Lung (tissue), 12 donors: ENCODE data around the gene USH1G. TPM values are rescaled to one million over a fixed set of nuclear protein-coding genes. Genes with fewer than 3 reads are reported as not detected.

Experiments
- ATAC-seq: fragments of 200-7000 bp; cut with Tn5 transposase; one replicate; pipeline ENCODE4 v1.9.1; 2020; ENCODE audit warnings: moderate number of reproducible peaks; ENCODE audit not compliant: insufficient read depth, low FRiP score
- DNase-seq, 3 donors: peaks; one replicate each; pipeline ENCODE4 v3.0.0-alpha.2; 2013 to 2017
- H3K27ac ChIP-seq, 2 donors: one replicate each; pipeline ENCODE4 v1.5.1; 2013; ENCODE audit warnings: mild to moderate bottlenecking in 2 of 2, moderate library complexity in 2 of 2, control low read depth in 1 of 2, inconsistent platforms in 1 of 2, low read depth in 1 of 2, low read length in 1 of 2
- H3K27me3 ChIP-seq, 3 donors: one replicate each; pipeline ENCODE4 v1.5.1; 2013; ENCODE audit warnings: low read length in 2 of 3; ENCODE audit not compliant: control insufficient read depth in 3 of 3, insufficient read depth in 3 of 3
- H3K36me3 ChIP-seq, 4 donors: one replicate each; pipeline ENCODE4 v1.5.1; 2013; ENCODE audit warnings: low read length in 4 of 4, mild to moderate bottlenecking in 1 of 4, moderate library complexity in 1 of 4; ENCODE audit not compliant: control insufficient read depth in 4 of 4, insufficient read depth in 4 of 4
- H3K4me1 ChIP-seq, 5 donors: one replicate each; pipeline ENCODE4 v1.5.1; 2013; ENCODE audit warnings: low read length in 5 of 5, mild to moderate bottlenecking in 2 of 5, moderate library complexity in 1 of 5; ENCODE audit not compliant: control insufficient read depth in 5 of 5, insufficient read depth in 5 of 5
- H3K4me3 ChIP-seq: one replicate; pipeline ENCODE4 v1.5.1; 2013; ENCODE audit warnings: mild to moderate bottlenecking, control low read depth, moderate library complexity
- H3K9ac ChIP-seq, 2 donors: one replicate each; pipeline ENCODE4 v1.5.1; 2013; ENCODE audit warnings: low read length in 2 of 2, control low read depth in 1 of 2; ENCODE audit not compliant: insufficient read depth in 1 of 2
- H3K9me3 ChIP-seq, 4 donors: one replicate each; pipeline ENCODE4 v1.5.1; 2013; ENCODE audit warnings: low read length in 3 of 4, mild to moderate bottlenecking in 1 of 4, moderate library complexity in 1 of 4; ENCODE audit not compliant: control insufficient read depth in 4 of 4, insufficient read depth in 3 of 4
- CTCF ChIP-seq: IDR thresholded peaks from 2 replicates; pipeline ENCODE4 v1.5.1; 2012; ENCODE audit warnings: mild to moderate bottlenecking; ENCODE audit errors: control extremely low read depth, extremely low read depth
- WGBS, 2 donors: extraction: QIAGEN DNeasy Blood & Tissue Kit; methylation state at CpG; one replicate each; pipeline ENCODE4 v1.1.7; 2013; 5-methylcytosine and 5-hydroxymethylcytosine counted together
- polyA plus RNA-seq, 2 donors: library from polyadenylated mRNA; stranded (reverse); fragments of 200-250 nt; gene quantifications; one replicate each; pipeline ENCODE4 v1.2.1, GENCODE V29; 2013
- total RNA-seq, 2 donors: library from RNA; depleted of rRNA in 1 of 2; stranded (reverse); fragments of >200 nt in 1 of 2; gene quantifications; one replicate each; pipeline ENCODE4 v1.2.1, GENCODE V29; 2014 to 2021
- donor health status: control.
- donor health status: control.
- donor health status: Bipolar disorder and iron deficiency.
- donor health status: healthy.
- donor health status: DM: yes; HTN: yes; CAD: no.

Gene USH1G
- total and polyA plus RNA-seq, 4 donors = 0.01 TPM; not detected in 3

DNA sequence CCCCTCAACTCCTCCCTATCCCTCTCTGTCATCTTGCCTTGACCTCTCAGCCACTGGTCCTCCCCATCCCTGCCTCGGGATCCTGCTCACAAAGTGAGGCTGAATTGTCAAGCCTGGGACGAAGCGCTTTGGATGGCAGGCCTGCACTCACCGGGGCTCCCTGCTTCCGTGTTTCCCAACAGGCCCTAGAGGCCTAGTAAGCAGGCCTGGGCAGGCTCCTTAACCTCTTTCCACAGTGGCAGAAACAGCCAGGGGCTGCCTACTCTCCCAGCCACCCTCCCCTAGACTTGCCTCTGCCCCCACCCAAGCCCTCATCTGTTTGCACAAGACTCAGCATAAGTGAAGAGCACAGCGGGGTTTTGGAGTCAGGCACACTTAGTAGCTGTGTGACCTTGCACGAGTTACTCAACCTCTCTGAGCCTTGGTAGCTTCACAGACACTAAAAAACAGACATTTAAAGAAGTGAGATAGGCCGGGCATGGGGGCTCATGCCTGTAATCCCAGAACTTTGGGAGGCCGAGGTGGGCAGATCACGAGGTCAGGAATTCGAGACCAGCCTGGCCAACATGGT is 24.6 kb downstream of the USH1G start:
- DNase-seq = no peak
- Histone ChIP-seq H3K36me3 (no peaks in the 10 kb centered on the region), H3K9me3 (peaks cover 0 to 3% (median 0%) of the 10 kb centered on the region in 4 donors), H3K27me3 (peaks cover 0 to 31% (median 25%) of the 10 kb centered on the region in 3 donors), H3K4me3 (no peak overlapping the region), H3K4me1 (no peaks in the 10 kb centered on the region), H3K9ac (no peak overlapping the region), H3K27ac (no peak overlapping the region)
- no peak for TF ChIP-seq CTCF
- 82 to 83% methylated on average over 11 of the region's 11 CpGs for WGBS, 2 donors
- ATAC-seq = no peak

DNA sequence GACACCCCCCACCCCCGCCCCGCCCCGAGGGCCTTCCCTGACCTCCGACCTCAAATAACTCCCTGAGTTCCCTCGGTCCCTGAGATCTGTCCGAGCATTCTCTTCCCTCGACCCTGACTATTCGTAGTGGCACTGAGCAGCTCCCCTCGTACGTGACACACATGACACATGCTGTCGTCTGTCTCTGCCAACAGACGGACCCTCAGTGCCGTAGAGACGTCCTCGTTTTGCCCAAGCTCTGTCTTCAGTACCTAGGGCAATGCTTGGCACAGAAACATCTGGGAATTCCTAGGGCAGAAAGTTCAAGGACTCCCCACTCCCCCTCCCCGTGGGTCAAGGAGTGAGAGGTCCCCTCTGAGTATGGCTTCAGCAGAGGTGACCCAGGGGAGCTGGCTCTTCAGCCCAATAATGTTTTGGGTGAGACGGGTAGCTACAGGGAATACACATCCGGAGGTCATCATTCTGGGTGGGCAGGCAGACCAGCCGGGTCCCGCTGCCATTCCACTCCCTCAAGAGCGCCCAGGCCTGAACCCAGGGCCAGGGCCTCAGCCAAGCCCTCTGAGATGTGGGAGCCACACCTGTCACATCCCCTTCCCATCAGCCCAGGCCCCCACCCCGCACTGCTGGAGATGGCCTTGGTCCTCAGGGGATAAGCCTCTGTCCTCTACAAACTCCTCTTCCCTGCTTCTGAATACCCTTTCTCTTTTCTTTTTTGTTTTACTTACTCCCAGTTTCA is 29.0 kb downstream of the USH1G start:
- no peak overlapping the region for H3K4me3 ChIP-seq
- no peak overlapping the region for H3K9ac ChIP-seq
- no peak overlapping the region for H3K27ac ChIP-seq
- H3K27me3 ChIP-seq = peaks cover 4 to 50% (median 44%) of the 10 kb centered on the region in 3 donors
- H3K4me1 ChIP-seq = peaks cover 0 to 11% (median 0%) of the 10 kb centered on the region in 5 donors
- no peak for TF ChIP-seq CTCF
- DNase-seq = no peak
- H3K36me3 ChIP-seq = no peaks in the 10 kb centered on the region
- 30 to 32% methylated on average over 20 to 22 of the region's 22 CpGs for WGBS, 2 donors
- ATAC-seq = no peak
- H3K9me3 ChIP-seq = no peaks in the 10 kb centered on the region

- 4 to 5% methylated on average over 83 to 86 of the region's 86 CpGs for WGBS, 2 donors
- no peak for ATAC-seq
- no peak within 1 kb of the TSS for H3K4me3 ChIP-seq
- H3K36me3 ChIP-seq = no peaks in the 10 kb centered on the region
- peaks cover 0 to 11% (median 0%) of the 10 kb centered on the region in 5 donors for H3K4me1 ChIP-seq
- DNase-seq = no peak
- TF ChIP-seq CTCF = no peak
- H3K27ac ChIP-seq = no peak within 1 kb of the TSS
- H3K9me3 ChIP-seq = no peaks in the 10 kb centered on the region
- H3K9ac ChIP-seq = no peak within 1 kb of the TSS
- peaks cover 4 to 50% (median 44%) of the 10 kb centered on the region in 3 donors for H3K27me3 ChIP-seq
These were observed 29.8 kb downstream of the USH1G start, which contains the start of gene FADS6 for GRCh38 chr17:74892974-74893911. FADS6 (minus strand) TSS chr17:74893633; CDS start chr17:74893595, 38 bp downstream.
